CD4-positive, alpha-beta T cell treated with Interleukin-12 subunit alpha and Interleukin-12 subunit beta, for 1 hour (primary cell): Measurements from ENCODE around the gene UROD.
A peak's percentile ranks its signal among the peaks of the same experiment; 100 is the strongest.

Experiments used
- DNase-seq: peaks from one replicate; pipeline ENCODE4 v3.0.0-alpha.2; 2020

The UROD gene

DNA sequence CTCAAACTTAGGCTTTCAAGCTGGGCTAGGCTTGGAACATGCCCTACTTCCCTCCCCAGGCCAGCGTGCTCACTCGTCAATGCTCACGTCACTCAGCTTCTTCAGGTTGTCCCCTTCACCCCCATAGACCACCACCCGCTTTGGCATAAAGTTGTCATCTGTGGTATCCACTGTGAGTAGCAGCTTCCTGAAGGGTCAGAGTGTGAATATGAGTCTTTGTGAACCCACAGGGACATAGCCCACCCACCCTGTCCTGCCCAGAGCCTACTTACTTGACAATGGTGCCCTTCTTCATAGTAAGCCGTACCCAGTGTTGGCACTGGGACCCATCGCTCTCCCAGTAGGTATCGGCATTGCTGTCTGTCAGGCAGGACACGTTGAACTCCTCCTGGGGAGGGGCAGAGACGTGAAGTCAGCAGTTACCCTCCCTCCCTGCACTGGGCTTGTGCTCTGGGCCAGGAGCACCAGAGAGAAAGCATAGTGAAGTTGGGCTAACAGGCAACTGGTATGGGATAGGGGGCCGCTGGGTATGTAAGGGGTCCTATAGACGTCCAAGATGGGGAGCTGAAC lies 2.7 kb upstream of the UROD start:
- DNase-seq = no peak

DNA sequence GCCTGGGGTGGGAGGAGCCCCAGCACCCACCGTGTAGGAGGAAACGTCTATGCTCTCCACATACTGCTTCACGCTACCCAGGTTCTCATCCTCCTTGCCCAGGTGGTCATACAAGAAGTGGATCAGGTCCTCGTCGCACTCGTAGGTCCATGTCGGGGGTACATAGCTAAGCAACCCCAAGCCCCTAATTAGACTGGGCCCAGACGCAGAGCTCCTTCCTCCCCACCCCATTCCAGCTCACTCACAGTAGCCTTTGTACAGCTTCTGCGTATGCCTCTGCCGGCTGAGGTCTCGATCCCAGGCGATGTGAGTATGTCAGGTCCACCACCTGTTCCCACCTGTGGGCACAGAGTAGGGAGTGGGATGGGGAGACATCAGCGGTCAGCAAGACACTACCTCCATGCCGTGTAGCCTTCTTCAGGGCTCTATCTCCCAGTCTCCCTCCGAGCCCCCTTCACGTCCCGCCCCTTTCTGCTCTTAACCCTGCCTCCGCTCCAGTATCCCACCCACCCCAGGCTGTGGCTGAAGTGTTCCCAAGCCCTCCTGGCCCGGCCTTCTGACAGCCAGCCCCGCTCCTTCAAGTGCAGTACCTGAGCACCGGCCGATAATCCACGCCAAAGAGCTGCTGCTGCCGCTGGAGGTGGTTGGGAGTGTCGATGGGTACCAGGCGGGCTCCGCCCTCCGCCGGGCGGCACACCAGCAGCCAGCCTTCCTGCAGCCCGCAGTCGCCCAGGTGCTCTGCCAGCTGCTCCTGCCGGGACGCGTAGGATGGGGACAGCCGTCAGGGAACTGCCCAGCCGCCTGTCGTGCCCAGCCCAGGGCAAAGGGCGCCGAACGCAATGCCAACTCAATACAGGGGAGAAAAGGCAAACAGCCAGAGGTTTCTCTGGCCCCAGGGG lies 1.8 kb upstream of the UROD start:
- DNase-seq = peak; percentile 24

DNA sequence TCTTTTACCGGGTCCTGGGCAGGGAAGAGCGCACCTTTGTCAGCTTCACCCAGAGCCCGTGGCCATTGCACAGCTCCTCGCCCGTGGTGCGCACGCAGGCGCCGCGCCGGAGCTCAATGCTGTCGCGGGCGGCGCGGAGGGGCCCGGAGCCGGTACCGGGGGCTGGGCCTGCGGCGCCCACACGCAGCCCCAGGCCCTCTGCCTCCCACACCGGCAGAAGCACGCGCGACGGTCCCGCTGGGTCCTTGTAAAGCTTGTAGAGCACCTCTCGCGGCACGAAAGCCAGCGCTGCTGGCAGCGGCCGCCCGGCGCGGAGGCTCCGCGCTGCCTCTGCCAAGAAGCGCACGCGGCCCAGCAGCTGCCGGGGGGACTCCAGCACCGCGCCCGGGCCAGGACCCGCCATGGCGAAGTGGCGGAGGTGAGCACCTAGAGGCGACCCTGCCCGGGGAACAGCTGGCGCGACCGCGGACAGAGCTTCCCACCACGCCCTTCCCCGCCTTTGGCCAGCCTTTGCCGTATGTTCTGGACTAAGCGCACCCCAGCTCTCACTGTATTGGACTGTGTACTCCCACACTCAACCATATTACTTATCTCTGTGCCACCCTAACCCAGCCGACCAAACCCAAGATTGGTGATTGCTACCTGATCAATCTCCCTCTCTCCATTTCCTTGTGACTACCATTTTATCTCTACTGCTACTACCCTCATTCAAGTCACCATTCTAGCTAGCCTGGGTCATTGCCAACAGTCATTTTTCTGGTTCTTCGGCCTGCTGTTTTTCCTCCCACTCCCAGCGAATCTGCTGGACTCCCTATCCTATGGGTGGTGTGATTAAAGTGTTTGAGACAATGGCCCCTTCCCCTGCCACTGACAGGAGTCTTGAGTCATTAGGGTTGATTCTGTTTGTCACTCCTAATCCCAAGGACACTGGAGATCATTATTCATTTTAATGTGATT lies 921 bp upstream of the UROD start, which contains the start of gene HECTD3:
Gene HECTD3 (minus strand): TSS at position 470 of the 957 bp plus-strand sequence. CDS start 67 bp downstream, at position 403.
- peak; percentile 77 for DNase-seq

DNA sequence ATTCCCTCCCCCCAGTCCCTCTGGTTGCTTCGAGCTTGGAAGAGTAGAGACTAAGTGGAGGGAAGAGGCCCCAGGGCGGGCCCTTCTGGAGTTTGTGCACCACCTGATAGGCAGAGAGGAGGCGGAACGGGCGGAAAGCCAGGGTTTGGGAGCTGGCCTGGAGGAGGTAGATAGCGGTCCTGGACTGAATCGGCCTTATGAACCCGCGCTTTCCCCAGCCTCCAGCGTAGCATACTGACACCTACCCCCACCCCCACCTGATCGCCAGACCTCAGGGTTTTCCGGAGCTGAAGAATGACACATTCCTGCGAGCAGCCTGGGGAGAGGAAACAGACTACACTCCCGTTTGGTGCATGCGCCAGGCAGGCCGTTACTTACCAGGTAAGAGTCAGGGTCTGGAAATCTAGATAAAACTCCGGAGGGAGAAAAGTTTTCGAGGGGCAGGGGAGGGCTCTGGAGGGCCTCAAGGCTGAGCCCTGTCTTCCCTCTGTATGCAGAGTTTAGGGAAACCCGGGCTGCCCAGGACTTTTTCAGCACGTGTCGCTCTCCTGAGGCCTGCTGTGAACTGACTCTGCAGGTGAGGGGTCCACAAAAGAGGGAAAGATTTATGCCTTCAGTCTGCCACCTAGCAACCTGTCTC lies 705 bp downstream of the UROD start:
- peak; percentile 13 for DNase-seq

DNA sequence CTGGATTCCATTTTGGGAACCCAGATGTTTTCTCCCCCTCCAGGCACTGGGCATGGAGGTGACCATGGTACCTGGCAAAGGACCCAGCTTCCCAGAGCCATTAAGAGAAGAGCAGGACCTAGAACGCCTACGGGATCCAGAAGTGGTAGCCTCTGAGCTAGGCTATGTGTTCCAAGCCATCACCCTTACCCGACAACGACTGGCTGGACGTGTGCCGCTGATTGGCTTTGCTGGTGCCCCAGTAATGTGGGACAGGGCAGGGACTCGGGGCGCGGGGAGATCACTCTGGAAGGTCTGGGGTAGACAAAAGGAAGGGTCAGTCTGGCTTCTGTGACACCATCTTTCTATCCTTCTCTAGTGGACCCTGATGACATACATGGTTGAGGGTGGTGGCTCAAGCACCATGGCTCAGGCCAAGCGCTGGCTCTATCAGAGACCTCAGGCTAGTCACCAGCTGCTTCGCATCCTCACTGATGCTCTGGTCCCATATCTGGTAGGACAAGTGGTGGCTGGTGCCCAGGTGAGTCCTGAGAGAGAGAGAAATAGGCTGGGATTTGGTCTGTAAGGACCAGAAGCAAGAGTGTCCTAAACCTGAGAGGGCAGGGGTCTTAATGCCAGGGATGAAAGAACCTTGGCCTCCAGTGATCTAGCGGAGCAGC lies 1.6 kb downstream of the UROD start:
- DNase-seq = no peak

GRCh38 chr1:45014321-45015028 lies 2.4 kb downstream of the UROD start:
- peak; percentile 84 for DNase-seq

DNA sequence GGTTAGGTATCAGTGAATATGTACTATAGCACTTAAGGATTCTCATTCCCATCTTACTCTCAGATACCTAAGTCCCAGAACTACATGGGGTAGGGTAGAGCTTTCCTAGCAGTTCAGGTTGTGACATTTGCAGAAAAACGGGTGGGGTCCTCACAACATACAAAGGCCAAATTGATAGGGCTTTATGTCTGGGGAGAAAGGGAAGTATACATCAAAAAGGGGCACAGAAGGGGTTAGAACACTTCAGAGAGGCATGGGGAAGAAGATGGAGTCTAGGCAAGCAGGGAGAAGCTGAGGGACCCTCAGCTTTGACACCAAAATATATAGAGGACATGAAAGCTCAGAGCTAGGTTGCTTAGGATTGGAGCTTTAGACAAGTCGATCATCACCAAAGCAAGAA lies 3.6 kb downstream of the UROD start:
- DNase-seq = no peak

- DNase-seq = no peak
Observed at GRCh38 chr1:45016090-45016697, 4.1 kb downstream of the UROD start.

DNA sequence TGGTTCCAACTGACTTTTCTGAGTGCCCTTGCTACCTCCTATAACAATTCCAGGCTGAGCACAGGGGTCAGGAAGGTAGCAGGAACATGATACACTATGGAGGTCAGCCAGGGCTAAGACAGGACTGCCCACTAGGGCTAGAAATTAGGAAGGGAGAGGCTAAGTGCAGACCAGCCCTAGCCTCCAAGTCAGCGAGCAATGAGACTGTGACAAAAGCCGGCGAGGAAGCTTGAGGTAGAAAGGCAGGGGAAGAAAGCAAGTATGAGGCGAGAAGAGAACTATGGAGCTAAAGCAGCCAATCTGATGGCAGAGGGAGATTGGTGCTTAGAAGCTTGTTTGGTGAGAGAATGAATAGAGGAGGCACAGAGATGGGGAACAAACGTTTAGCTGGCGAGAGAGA lies 4.7 kb downstream of the UROD start:
- no peak for DNase-seq

DNA sequence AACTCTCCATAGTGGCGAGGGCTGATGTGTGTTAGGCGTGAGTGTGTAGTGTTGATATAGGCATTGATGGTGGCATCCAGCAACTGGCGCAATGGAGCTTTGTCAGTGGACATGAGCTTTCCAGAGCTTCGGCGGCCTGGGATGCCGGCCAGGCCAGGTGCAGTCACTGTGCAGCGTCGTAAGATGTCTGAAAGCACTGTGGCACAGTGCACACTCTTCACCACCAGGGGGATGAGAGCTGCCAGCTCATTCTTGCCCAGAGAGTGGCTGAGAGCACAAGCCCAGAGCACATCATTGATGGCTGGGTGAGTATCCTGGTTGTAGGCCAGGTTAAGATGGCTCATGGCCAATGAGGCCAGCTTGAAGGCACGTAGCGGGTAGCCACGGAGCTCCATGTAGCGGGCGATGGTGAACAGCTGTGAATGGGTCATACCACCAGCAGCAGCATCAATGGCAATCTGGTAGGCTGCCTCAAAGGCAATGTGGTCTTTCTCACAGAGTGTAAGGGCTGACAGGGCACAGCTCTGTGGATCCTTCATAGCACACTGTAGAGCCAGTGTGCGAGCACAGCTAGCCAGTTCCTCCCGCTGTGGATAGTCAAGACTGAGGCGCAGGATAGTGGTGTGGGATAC lies 6.7 kb downstream of the UROD start:
- DNase-seq = peak; percentile 62

GRCh38 chr1:45023663-45024062 lies 11.6 kb downstream of the UROD start:
- DNase-seq = no peak

DNA sequence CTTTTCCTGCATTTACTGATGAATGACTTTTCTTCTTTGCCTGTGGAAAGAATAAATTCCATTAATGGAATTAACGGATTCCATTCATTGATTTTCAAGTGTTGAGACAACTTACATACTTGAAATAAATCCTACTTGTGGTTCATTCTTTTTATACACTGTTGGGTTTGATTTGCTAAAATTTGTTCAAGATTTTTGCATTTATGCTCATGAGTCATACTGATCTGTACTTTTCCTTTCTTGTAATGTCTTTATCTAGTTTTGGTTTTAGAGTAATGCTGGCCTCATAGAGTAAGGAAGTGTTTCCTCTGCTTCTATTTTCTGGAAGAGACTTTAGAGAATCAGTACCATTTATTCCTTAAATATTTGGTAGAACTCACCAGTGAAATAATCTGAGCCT lies 14.4 kb downstream of the UROD start:
- no peak for DNase-seq

GRCh38 chr1:45032837-45033236 lies 20.8 kb downstream of the UROD start:
- DNase-seq = no peak

- DNase-seq = no peak
Observed at GRCh38 chr1:45033356-45033755, 21.3 kb downstream of the UROD start.

DNA sequence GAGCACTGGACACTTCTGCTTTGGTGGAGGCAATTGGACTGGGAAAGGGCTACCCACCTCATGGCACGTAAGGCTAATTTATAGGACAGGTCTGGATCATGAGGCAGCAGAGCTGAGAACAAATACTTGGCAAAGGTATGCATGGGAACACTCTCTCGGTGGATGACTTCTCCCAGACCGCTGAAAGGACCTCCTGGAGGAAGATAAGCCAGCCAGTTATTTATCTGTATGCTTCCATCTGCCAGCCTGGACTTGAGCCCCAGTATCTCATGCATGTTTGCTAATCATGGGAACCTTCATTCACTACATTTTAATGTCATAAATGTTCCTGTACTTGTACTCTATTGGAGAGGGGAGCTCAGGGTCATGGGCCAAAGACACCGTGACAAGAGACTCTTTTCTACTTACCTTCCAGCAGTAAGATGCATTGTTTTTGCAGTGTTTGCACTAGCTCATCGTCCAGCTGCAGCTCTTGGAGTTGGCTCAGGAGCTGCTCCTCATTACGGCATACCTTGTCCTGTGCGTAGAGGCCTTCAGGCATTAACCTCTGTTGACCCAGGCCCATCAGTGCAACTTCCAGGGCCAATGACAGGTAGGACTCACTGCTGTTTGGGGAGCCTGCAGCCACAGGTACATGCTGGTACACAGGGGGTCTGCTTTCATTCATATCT lies 23.7 kb downstream of the UROD start:
- DNase-seq = no peak

GRCh38 chr1:45037456-45037855 lies 25.4 kb downstream of the UROD start:
- no peak for DNase-seq

GRCh38 chr1:45038240-45038639 lies 26.2 kb downstream of the UROD start:
- no peak for DNase-seq

DNA sequence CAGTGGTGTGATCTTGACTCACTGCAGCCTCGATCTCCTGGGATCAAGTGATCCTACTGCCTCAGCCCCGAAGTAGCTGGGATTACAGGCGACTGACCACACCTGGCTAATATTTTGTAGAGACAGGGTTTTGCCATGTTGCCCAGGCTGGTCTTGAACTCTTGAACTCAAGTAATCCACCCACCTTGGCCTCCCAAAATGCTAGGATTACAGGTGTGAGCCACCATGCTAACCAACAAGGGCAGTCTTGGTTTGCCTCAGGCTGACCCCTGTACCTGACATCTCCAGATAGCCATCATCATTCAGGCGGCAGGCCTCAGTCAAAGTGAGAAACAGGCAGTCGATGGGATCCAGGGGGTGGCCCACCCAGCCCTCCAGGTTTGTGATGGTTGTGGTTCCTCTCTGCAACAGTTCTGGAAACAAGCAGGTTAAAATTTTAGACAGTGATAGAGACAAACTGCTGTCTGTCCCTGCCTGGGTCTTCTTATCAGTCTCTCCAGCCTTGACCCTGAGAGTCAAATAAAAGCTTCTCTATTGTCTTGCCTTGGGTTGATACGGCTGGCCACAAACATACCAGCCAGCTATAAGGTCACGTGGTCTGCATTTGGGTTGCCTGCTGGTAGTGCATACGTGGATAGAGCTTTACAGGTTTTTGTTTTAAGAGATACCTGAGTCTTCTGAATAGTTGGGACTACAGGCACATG lies 26.8 kb downstream of the UROD start:
- no peak for DNase-seq

GRCh38 chr1:45040297-45040696 lies 28.2 kb downstream of the UROD start:
- no peak for DNase-seq
